ENCODE data around the gene ASAP2. TPM values are rescaled to one million over a fixed set of nuclear protein-coding genes. Genes with fewer than 3 reads are reported as not detected.
"Not testable (repeated sequence)": the region's sequence is repeated elsewhere in the genome, so short reads cannot be mapped to it uniquely, and the experiment has no call there.

The ASAP2 gene
- total RNA-seq, 1 donor from 2014 or later: 29.5 TPM

DNA sequence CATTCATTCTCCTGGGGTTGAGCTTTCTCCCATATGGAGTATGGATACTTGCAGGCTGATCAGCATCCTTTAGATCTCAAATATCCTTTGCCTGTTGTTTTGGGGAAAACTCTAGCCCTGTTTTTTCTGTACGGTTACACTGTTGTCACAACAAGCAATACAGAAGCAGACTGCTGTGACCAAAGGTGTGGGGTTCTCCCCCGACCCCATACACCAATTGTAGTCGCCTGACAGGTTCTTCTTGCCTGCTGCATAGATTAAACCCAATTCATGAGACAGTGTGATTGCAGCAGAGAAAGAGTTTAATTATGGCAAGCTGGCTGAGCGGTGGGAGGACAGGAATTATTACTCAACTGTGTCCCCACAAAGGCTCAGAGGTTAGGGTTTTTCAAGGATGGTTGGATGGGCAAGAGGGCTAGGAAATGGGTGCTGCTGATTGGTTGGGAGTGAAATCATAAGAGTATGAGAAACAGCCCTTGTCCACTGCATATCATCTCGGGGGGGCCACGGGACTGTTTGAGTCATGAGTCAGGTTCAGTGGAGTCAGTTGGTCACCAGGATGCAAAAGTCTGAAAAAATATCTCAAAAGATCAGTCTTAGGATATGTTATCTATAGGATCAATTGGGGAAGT is 176.1 kb downstream of the ASAP2 start:
- no peak for DNase-seq

DNA sequence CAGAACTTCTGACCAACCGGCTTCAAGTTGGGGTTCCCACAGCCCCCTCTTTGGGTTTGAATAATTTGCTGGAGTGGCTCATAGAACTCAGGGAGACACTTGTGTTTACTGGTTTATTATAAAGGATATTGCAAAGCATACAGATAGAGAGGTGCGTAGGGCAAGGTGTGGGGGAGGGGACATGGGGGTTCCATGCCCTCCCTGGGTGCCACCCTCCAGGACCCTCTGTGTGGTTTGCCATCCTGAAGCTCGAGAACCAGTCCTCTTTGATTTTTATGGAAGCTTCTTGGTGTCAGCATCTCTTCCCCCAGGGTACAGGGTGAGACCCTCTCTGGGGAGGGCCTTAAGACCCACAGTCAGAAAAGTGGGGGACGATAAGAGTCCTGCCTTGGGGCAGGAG is 177.9 kb downstream of the ASAP2 start:
- DNase-seq: no peak

DNA sequence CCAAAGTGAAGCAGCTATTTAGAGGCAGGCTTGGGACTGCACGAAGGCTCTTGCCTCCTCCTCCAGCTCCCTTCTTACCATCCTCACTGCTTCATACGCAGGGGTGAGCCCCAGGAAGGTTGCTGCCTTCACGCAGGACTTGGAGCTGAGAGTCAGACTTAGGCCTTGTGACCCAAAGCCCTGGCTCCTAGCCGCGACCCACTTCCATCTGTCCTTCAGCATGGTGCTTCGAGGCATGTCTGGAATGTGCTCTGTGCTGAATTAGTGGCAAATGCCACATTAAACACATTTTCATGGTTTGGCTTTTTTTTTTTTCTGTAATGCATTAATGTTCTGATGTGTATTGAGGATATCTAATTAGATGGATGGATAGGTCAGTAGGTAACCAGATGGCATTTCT is 179.2 kb downstream of the ASAP2 start:
- DNase-seq: no peak

DNA sequence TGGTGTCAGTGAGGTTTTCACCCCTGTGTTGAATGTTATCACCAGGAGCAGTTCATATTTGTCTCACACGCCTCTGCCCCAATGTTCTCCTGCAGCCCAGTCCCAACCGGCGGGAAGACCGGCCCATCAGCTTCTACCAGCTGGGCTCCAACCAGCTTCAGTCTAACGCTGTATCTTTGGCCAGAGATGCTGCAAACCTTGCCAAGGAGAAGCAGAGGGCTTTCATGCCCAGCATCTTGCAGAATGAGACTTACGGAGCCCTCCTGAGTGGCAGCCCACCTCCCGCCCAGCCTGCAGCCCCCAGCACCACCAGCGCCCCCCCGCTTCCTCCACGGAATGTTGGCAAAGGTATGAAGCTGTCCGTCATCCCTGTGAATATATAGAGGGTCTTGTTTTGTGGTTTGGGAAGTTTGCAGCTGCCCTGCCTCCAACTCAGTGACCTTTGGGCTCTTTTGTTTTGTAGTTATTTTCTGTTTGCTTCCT is 181.6 kb downstream of the ASAP2 start:
- no peak for DNase-seq

DNA sequence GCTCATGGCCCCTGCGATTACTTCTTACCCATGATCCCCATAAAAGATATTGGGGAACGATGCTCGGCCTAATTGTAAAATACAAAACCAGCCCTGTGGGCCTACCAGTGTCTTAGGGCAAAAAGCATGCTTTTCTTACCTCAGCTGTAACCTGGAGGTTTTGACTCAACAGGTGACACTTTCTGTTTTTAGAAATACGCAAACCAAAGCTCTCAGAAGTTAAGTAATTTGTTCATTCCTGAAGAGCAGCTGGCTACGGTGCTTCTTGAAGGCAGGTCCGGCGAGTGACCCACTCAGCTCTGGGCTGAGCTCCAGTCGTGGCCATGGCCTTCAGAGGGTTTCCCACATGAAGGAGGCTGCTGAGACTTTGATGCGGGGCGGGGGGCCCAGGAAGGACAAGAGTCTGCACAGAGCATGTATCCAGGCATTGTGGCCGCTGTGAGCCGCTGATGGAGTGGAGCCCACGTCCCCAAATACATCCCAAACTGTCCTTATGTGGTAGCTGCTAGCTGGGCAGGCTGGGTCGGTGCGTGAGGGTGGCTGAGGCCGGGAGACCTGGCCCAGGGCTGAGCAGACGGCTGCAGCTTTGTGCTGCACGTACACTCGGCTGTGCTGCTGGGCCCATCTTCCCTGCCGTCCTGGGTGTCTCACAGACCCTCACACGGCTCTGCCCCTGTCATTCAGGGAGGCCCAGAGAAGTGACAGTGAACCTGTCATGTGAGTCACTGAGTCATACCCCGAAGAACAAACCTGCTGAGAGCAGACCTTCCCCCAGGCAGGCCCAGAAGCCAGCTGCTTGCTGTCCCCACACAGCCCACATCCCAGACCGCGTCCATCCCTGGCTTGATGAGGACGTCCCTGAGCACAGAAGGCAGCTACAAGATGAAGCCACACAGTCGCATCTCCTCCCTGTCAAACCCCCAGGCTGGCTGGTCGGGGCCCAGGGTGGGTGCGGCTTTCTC is 182.6 kb downstream of the ASAP2 start:
- DNase-seq: no peak

DNA sequence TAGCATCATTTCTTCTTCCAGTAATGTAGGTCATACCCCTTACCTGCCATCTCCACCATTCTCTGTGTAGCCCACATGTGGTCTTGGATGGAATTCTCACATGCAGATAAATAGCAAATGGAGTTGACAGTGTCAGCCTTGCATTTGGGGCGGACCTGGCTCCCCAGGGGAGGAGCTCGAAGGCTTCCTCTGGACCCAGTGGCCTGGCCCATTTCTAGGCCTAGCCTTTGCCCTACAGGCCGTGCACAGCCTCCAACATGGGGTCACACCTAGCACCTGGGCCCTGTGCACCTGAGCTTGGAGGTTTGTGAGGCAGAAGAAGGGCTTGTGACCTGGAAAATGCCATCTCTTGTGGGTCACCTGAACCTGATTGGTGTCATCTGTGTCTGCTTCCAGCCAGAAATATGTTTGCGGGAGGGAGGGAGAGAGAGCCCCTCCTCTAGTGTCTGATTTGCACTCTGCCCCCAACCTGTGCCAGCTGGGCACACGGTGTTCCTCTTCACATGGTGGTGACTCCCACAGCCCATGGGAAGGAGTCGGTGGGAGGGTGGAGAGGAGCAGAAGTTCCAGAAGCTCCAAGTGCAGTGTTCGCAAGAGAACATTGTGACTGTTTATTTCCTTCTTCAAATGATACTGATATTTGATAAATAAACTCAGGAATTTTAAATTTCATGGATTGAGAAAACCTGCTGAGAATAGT is 183.7 kb downstream of the ASAP2 start:
- DNase-seq: no peak

DNA sequence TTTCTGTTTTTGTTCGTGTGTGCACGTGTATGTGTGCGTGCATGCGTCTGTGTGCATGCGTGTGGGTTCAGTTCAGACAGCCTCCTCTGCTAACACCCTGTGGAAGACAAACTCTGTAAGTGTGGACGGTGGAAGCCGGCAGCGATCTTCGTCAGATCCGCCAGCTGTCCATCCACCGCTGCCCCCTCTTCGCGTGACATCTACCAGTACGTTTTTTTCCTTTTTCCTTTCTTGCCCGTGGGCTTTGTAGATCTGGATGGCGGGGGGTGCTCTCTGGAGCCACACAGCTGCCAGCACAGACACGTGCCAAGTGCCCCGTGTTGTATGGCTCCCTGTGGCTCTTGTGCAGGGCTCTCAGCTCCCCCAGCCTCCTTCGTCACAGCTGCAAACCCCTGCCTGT is 184.4 kb downstream of the ASAP2 start:
- DNase-seq: no peak

DNA sequence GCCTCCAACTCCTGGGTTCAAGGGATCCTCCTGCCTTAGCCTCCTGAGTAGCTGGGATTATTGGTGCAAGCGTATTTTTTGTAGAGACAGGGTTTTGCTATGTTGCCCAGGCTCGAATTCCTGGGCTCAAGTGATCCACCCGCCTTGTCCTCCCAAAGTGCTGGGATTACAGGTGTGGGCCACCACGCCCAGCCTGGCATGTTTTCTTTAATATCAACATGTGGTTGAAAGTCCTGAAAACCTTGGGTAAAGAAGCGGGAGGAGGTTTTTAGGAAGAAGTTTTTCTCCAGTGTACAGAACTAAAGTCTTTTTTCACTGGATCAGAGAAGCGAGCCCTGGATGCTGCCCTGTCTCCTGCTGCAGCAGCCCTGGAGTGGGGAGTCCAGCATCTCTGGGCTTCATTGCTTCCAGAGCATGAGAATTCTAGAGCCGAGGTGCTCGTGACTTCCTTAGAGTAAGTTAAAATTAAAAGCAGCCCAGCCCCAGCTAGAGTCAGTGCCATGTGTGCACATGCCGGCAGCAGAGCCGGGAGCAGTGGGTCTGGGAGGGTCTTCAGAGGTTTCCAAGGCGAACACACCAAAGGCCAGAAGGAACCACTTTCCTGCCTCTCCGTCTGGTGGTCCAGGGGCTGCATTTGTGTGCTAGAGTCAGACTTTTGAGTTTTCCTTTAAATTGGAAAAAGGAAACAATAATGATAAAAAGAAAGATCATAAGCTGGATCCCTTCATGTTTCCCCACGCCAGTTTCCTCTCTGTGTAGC is 185.5 kb downstream of the ASAP2 start:
- DNase-seq: no peak

DNA sequence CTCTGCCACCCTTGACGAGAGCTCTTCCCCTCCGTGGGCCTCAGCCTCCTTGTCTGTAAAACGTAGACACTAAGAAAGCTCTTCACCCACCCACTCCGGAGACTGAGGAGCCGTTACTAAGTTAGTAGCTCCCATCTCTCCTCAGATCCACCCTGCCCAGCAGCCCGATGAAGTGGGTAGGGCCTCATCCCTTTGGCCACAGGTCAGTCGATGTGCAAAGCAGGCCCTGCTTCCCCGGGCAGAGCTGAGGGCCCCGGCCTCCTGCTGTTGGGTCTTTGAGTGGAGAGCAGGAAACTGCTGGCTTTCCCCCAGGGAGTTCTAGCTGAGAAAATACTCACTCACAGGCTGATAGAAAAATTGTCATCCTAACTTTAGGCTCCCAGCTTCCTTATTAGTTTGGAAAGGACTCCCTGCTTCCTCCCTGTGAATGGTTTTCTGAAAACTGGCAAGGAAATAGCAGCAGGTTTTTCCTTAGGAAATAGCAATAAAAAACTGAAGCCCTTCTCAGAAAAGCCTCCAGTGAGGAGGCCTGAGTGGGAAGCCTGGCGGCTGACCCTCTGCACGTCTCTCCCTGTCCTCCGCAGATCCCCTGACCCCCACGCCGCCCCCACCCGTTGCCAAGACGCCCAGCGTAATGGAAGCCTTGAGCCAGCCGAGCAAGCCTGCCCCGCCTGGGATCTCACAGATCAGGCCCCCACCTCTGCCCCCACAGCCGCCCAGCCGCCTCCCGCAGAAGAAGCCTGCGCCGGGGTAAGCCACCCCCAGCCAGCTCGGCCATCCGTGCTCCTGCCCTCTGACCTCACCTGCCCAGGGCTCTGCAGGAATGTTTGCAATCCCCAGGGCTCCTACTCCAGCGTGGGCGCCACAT is 186.5 kb downstream of the ASAP2 start:
- peak; percentile 20 for DNase-seq

DNA sequence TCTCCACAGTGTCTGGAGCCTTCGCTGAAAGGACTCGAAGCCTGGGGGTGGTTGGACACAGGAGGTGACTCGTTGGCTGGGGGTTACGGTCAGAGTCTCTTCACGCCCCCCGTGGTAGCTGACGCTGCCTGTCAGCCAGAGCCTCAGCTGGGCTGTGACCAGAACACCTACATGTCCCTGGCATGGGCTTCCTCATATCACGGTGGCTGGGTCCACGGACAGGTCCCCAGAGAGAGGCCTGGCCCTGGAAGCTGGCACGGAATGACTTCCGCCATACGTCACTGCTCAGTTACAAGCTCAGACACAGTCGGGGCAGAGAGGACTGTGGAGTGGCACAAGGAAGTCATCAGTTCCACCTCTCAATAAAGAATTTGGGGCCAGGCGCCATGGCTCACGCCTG is 188.2 kb downstream of the ASAP2 start:
- no peak for DNase-seq

DNA sequence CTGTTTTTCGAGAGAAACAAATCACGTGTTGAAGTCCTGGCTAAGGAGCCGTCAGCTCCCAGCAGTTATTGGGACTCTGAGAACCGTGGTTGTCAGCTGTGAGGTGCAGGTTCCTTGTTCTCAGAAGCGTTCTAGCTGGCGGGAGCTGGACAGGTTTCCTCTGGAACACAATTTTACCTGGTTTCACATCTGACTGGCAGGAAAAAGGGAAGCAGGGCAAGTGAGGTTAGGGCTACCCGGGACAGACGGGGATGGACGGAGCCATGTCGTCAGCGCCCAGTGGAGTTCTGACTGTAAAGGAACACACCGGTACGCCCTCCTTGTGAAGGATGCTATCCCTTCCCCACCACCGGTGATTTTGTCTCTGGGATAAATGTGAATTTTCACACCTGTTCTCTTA is 190.6 kb downstream of the ASAP2 start:
- no peak for DNase-seq

DNA sequence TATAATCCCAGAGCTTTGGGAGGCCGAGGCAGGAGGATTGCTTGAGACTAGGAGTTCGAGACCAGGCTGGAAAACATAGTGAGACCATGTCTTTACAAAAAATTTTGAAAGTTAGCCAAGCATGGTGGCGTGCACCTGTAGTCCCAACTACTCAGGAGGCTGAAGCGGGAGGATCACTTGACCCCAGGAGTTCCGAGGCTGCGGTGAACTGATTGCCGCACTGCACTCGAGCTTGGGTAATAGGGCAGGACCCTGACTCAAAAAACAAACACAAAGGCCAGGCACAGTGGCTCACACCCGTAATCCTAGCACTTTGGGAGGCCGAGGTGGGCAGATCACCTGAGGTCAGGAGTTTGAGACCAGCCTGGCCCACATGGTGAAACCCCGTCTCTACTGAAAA is 191.6 kb downstream of the ASAP2 start:
- DNase-seq: not testable (repeated sequence)

DNA sequence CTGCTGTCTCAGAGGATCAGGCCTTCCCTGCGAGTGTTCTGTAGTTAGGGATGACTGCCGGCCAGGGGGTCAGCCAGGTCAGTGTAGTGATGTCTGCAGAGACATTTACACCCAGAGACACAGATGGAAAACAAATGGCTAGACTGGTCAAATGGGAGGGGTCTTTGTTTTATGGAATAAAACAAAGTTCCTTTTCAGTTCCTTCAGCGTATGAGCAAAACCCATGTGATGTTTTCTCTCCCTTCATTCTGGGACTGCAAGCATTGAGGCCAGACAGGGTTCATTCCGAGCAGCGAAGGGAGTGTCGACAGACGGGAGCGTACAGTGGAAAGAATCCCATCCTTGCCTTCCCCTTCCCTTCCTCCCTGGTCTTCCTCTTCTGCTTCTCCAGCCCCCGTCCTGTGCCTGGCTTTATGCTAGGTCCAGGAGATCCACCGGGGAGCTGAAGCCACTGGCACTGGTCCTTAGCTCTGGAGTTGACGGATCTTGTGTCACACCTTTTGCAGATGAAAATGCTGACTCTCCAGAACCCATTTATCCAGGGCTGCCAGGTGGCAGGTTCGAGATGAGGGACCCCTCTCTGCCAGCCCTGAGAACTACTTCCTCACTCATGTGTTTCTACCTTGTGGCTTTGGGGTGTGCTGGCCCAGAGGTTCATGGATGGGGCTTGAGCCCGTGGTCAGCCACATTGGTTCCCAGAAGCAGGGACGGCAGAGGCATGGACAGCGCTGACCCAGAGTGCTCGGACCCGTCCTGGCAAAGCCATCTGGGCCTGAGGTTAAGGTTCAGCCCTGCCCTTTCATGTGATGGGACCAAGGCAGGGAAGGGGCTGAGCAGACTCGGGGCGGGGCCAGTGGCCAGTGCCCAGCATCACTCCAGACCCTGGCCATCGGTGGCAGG is 192.5 kb downstream of the ASAP2 start:
- DNase-seq: peak; percentile 46

DNA sequence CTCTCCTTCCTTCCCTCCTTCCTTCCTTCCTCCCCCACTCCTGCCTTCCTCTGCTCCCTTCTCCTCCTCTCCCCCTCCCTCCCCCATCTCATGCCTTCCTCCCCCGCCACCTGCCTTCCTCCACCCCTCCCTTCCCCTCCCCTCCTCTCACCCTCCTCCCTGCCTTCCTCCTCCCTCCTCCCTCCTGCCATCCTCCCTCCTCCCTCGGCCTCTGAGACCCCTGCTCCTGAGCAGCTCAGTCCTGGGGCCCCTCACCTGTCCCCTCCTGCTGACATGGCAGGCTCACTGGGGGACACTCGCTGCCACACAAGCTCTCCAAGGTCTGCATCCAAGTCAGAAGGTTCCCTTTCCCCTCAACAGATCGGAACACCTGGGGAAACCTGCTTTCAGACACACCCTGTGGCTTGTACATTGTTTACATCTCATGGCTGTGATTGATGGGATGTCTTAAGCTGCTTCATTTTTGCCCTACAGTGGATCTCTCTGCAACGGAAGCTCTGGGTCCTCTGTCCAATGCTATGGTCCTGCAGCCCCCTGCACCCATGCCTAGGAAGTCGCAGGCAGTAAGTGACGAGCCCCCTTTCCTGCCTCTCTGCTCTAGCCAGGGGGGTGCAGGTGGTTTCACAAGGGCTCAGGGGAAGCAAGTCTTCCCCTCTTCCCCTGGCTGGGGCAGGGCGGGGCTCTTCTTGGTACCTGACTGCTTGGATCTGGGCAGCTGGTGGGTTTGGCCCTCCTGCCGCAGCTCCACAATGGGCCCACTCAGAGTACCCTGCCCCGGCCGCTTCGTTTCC is 193.9 kb downstream of the ASAP2 start:
- DNase-seq: no peak

DNA sequence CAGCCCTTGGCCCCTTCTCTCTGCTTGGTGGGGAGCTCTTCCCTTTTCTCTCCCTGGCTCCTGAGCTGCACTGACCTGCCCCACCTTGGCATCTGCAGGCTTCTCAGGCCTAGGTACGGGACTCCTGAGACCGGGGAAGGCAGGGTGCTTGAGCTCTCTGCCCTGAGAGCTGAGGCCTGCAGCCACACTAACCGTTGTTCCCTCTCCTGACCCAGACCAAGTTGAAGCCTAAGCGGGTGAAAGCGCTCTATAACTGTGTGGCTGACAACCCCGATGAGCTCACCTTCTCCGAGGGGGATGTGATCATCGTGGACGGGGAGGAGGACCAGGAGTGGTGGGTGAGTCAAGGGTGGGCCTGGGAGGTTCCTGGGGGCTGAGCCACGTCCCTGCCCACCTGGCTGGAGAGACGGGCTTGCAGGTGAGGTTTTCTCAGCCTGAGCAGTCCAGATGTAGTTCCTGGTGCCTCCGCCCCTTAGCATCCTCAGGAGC is 194.5 kb downstream of the ASAP2 start:
- no peak for DNase-seq

DNA sequence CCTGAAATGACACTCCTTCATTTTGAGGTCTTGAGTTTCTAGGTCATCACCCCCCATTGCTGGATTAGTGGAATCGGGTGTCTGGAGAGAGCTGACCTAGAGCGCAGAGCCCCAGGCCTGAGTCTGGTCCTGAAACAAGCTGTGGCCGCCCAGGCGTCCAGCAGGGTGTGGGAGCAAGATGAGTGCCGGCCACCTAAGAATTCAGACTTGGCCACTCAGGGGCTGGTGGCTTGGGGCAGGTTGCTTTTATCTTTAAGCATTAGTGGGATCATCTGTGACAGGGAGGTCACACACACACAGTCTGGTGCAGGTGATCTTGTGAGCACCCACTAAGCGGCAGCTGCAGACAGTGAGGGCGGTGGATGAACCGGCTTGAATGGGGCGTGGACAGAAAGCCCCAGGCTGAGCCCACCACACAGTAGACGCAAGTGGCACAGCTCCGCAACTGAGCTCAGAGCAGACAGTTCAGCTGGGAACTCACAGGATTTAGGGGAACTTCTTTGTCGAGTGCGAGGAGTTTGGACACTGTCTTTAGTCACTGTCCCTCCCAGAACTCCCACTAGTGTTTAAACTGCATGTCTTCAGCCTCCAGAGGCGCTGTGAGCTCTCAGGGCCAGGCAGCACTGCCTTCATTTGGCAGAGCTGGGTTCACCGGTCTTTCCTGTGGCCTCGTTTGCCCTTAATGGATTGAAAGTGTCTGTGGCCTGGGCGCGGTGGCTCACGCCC is 195.2 kb downstream of the ASAP2 start:
- no peak for DNase-seq

DNA sequence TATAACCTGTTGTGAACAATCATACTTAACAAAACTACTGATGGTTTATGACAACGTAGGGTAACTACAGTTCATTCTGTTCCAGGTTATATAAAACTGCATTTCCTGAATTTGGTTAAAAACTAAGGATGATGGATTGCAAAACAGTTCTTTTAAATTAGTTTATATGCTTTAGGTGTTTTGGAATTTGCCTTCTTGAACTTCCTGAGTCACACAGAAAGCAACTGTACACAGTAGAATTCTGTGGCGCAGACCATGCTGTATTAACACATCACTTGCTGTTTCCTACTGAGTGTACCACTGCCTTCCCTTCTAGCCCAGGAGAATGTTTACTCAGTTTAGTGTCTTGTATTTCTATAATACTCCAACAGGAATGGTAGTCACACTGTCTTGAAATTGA is 197.3 kb downstream of the ASAP2 start:
- no peak for DNase-seq

DNA sequence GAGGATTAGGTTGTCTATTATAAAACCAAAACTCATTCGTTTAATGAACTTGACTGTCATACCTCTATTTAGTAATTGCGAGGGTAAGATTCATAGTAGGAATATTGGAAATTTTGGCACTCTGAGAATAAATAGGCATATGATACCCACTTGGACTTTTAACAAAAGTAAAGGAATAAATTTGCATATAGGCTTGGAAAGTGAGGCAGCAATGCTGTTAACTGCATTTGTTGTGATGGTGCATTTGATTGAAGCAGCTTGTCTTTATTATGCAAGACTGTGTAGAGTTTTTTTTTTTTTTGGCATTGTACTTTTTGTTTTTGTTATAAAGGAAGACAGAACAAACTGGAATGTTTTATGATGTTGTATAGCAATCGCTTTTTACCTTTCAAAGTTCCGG is 197.8 kb downstream of the ASAP2 start:
- no peak for DNase-seq
